ENCODE results near the gene NDUFB4. TPM values are rescaled to one million over a fixed set of nuclear protein-coding genes. Genes with fewer than 3 reads are reported as not detected.

NDUFB4 gene
- total RNA-seq, 1 experiment from 2014 or later: 161 TPM

GRCh38 chr3:120596853-120597223 lies 702 bp downstream of the NDUFB4 start:
- Histone ChIP-seq H3K36me3 (ENCODE audit: control insufficient read depth in 1 of 2, insufficient read depth in 2 of 2, low read length in 2 of 2) (peaks cover 17% of the 10 kb centered on the region in 2 experiments; a peak in 3 of 4 replicates), H3K27me3 (ENCODE audit: insufficient read depth, low read length) (no peaks in the 10 kb centered on the region), H3K79me2 (ENCODE audit: insufficient read depth, low read length) (peaks cover 48% of the 10 kb centered on the region), H2AFZ (ENCODE audit: low read depth, low read length, poor library complexity, severe bottlenecking) (no peak overlapping the region), H3K27ac (ENCODE audit: low read depth, low read length) (peak overlapping the region; percentile 69; the same call in 1 of the 2 replicates), H3K9ac (ENCODE audit: low read length) (peak overlapping the region; percentile 98), H3K4me2 (ENCODE audit: low read length) (peak overlapping the region; percentile 87), H3K9me2 (ENCODE audit: insufficient read depth) (no peaks in the 10 kb centered on the region), H4K20me1 (ENCODE audit: insufficient read depth) (no peaks in the 10 kb centered on the region), H3K4me3 (replicated peaks in 1 of 2; ENCODE audit: low read depth in 1 of 2, low read length in 2 of 2) (peak overlapping the region; percentile 69 to 97), H3K9me3 (ENCODE audit: control insufficient read depth in 1 of 2, insufficient read depth in 1 of 2, low read depth in 1 of 2, low read length in 2 of 2) (no peaks in the 10 kb centered on the region), H3K4me1 (ENCODE audit: control insufficient read depth in 1 of 2, insufficient read depth in 2 of 2, low read length in 2 of 2) (peaks cover 3 to 11% of the 10 kb centered on the region in 2 experiments; a peak in 2 of 4 replicates)
- RAD21 ChIA-PET (ENCODE audit: low non-redundant PET in 1 of 2, low total read pairs in 2 of 2, uncharacterized antibody in 2 of 2, unreplicated experiment in 2 of 2): interaction anchor here in 1 of 2 experiments (1.2 kb wide), 1 partner anchor 38 kb away, joined by 3 read pairs; no protein-coding TSS in a partner anchor
- POLR2A ChIA-PET: interaction anchor here (2.6 kb wide), 1 partner anchor 29 kb away, joined by 9 read pairs; no protein-coding TSS in a partner anchor
- ATAC-seq (no peak), DNase-seq (ENCODE audit: low read depth, low spot score) (no peak)
- CTCF ChIA-PET: interaction anchor here (1.2 kb wide), 2 partner anchors 8 to 26 kb away, joined by 3 read pairs; no protein-coding TSS in a partner anchor
- no TSS peak for BruUV-seq (replicated peaks)
- TF ChIP-seq FOSL1 (IDR thresholded peaks at IDR 0.05; ENCODE audit: low read depth): no peak
- TF ChIP-seq EGR1 (IDR thresholded peaks at IDR 0.05; ENCODE audit: low read depth): no peak
- no peak for TF ChIP-seq POLR2AphosphoS5 (IDR thresholded peaks at IDR 0.05; ENCODE audit: low read depth, low read length)
- no peak for TF ChIP-seq CTCF (IDR thresholded peaks at IDR 0.05 in 2 of 3, conservative IDR thresholded peaks at IDR 0.05 in 1 of 3; ENCODE audit: borderline replicate concordance in 1 of 3, insufficient read depth in 1 of 3, low read depth in 2 of 3, low read length in 2 of 3)
- TF ChIP-seq EZH2phosphoT487 (IDR thresholded peaks at IDR 0.05; ENCODE audit: borderline replicate concordance): no peak
- intact Hi-C loops (cut with micrococcal nuclease): loop anchor here (1.0 kb wide), 1 partner anchor 145 kb away; the partner anchor contains the start of genes GTF2E1 and RABL3

- no TSS peak for BruUV-seq (replicated peaks)
- H3K4me3 ChIP-seq (replicated peaks in 1 of 2; ENCODE audit: low read depth in 1 of 2, low read length in 2 of 2): peak overlapping the region; percentile 69 to 97
- H3K79me2 ChIP-seq (ENCODE audit: insufficient read depth, low read length): peaks cover 48% of the 10 kb centered on the region
- RAD21 ChIA-PET (ENCODE audit: low non-redundant PET in 1 of 2, low total read pairs in 2 of 2, uncharacterized antibody in 2 of 2, unreplicated experiment in 2 of 2): no interaction called here
- H3K27me3 ChIP-seq (ENCODE audit: insufficient read depth, low read length): no peaks in the 10 kb centered on the region
- H3K4me2 ChIP-seq (ENCODE audit: low read length): peak overlapping the region; percentile 87
- ATAC-seq (no peak), DNase-seq (ENCODE audit: low read depth, low spot score) (no peak)
- peak overlapping the region; percentile 36 for H3K9ac ChIP-seq (ENCODE audit: low read length)
- H3K4me1 ChIP-seq (ENCODE audit: control insufficient read depth in 1 of 2, insufficient read depth in 2 of 2, low read length in 2 of 2): peaks cover 3 to 11% of the 10 kb centered on the region in 2 experiments; a peak in 2 of 4 replicates
- CTCF ChIA-PET: interaction anchor here (1.2 kb wide), 1 partner anchor 25 kb away, joined by 3 read pairs; no protein-coding TSS in a partner anchor
- no peaks in the 10 kb centered on the region for H3K9me3 ChIP-seq (ENCODE audit: control insufficient read depth in 1 of 2, insufficient read depth in 1 of 2, low read depth in 1 of 2, low read length in 2 of 2)
- intact Hi-C loops (cut with micrococcal nuclease): no loop called here
- H3K9me2 ChIP-seq (ENCODE audit: insufficient read depth): no peaks in the 10 kb centered on the region
- POLR2A ChIA-PET: interaction anchor here (2.6 kb wide), 1 partner anchor 30 kb away, joined by 9 read pairs; no protein-coding TSS in a partner anchor
- H3K27ac ChIP-seq (ENCODE audit: low read depth, low read length): no peak overlapping the region
- H2AFZ ChIP-seq (ENCODE audit: low read depth, low read length, poor library complexity, severe bottlenecking): no peak overlapping the region
- H3K36me3 ChIP-seq (ENCODE audit: control insufficient read depth in 1 of 2, insufficient read depth in 2 of 2, low read length in 2 of 2): peaks cover 21% of the 10 kb centered on the region in 2 experiments; a peak in 3 of 4 replicates
- no peaks in the 10 kb centered on the region for H4K20me1 ChIP-seq (ENCODE audit: insufficient read depth)
- no peak for TF ChIP-seq ZNF274 (IDR thresholded peaks at IDR 0.05; ENCODE audit: low read depth, low read length)
- no peak for TF ChIP-seq CTCF (IDR thresholded peaks at IDR 0.05 in 2 of 3, conservative IDR thresholded peaks at IDR 0.05 in 1 of 3; ENCODE audit: borderline replicate concordance in 1 of 3, insufficient read depth in 1 of 3, low read depth in 2 of 3, low read length in 2 of 3)
- TF ChIP-seq SIN3A (IDR thresholded peaks at IDR 0.05; ENCODE audit: low read depth): no peak
- no peak for TF ChIP-seq YY1 (IDR thresholded peaks at IDR 0.05; ENCODE audit: extremely low read depth, insufficient replicate concordance, low read depth, low read length)
- no peak for TF ChIP-seq SP1 (IDR thresholded peaks at IDR 0.05; ENCODE audit: low read depth)
- no peak for TF ChIP-seq RAD21 (IDR thresholded peaks at IDR 0.05; ENCODE audit: low read depth)
Observed at GRCh38 chr3:120597445-120598049, 1.4 kb downstream of the NDUFB4 start.
